Activated naive CD4-positive, alpha-beta T cell treated with anti-CD3 and anti-CD28 coated beads, Interleukin-2, amount 50 U/mL, for 24 hours (primary cell): Measurements from ENCODE around the gene DVL3.

Experiments used
- H3K27ac Mint-ChIP-seq: one replicate; pipeline ENCODE4 v1.8.0; 2021; ENCODE audit warnings: mild to moderate bottlenecking, mixed read lengths
- H3K27me3 Mint-ChIP-seq: one replicate; pipeline ENCODE4 v1.8.0; 2021; ENCODE audit warnings: mixed read lengths
- H3K36me3 Mint-ChIP-seq: one replicate; pipeline ENCODE4 v1.8.0; 2021; ENCODE audit warnings: mixed read lengths
- H3K4me1 Mint-ChIP-seq: one replicate; pipeline ENCODE4 v1.8.0; 2021; ENCODE audit warnings: mixed read lengths
- H3K4me3 Mint-ChIP-seq: one replicate; pipeline ENCODE4 v1.8.0; 2021; ENCODE audit warnings: mild to moderate bottlenecking, mixed read lengths
- H3K9me3 Mint-ChIP-seq: one replicate; pipeline ENCODE4 v1.8.0; 2021; ENCODE audit warnings: mixed read lengths

Gene DVL3

GRCh38 chr3:184168363-184169120, 13.4 kb downstream of the DVL3 start:
- no peaks in the 10 kb centered on the region for H3K4me1 Mint-ChIP-seq
- H3K36me3 Mint-ChIP-seq, result no peaks in the 10 kb centered on the region
- H3K27me3 Mint-ChIP-seq, result no peaks in the 10 kb centered on the region
- H3K27ac Mint-ChIP-seq, result no peak overlapping the region
- no peak overlapping the region for H3K4me3 Mint-ChIP-seq
- no peaks in the 10 kb centered on the region for H3K9me3 Mint-ChIP-seq

GRCh38 chr3:184169896-184170875, 15.0 kb downstream of the DVL3 start:
- H3K36me3 Mint-ChIP-seq, result no peaks in the 10 kb centered on the region
- H3K27me3 Mint-ChIP-seq, result no peaks in the 10 kb centered on the region
- H3K27ac Mint-ChIP-seq, result no peak overlapping the region
- H3K9me3 Mint-ChIP-seq, result no peaks in the 10 kb centered on the region
- H3K4me3 Mint-ChIP-seq, result no peak overlapping the region
- H3K4me1 Mint-ChIP-seq, result peaks cover under 1% of the 10 kb centered on the region

GRCh38 chr3:184171562-184171961, 16.4 kb downstream of the DVL3 start:
- H3K4me1 Mint-ChIP-seq, result peaks cover 13% of the 10 kb centered on the region
- H3K27me3 Mint-ChIP-seq, result no peaks in the 10 kb centered on the region
- no peaks in the 10 kb centered on the region for H3K9me3 Mint-ChIP-seq
- H3K36me3 Mint-ChIP-seq, result peaks cover 2% of the 10 kb centered on the region
- H3K4me3 Mint-ChIP-seq, result no peak overlapping the region
- no peak overlapping the region for H3K27ac Mint-ChIP-seq

GRCh38 chr3:184172681-184173373, 17.6 kb downstream of the DVL3 start:
- Mint-ChIP-seq H3K9me3 (no peaks in the 10 kb centered on the region), H3K36me3 (peaks cover 2% of the 10 kb centered on the region), H3K4me3 (no peak overlapping the region), H3K27ac (peak overlapping the region; percentile 6), H3K27me3 (no peaks in the 10 kb centered on the region), H3K4me1 (peaks cover 21% of the 10 kb centered on the region)

- Mint-ChIP-seq H3K4me3 (no peak overlapping the region), H3K9me3 (no peaks in the 10 kb centered on the region), H3K36me3 (peaks cover 5% of the 10 kb centered on the region), H3K4me1 (peaks cover 26% of the 10 kb centered on the region), H3K27ac (peak overlapping the region; percentile 6), H3K27me3 (no peaks in the 10 kb centered on the region)
Observed at GRCh38 chr3:184173374-184173722, 18.2 kb downstream of the DVL3 start.

- Mint-ChIP-seq H3K27me3 (no peaks in the 10 kb centered on the region), H3K27ac (peak overlapping the region; percentile 92), H3K36me3 (peaks cover 5% of the 10 kb centered on the region), H3K4me1 (peaks cover 26% of the 10 kb centered on the region), H3K9me3 (no peaks in the 10 kb centered on the region), H3K4me3 (peak overlapping the region; percentile 99)
Observed at GRCh38 chr3:184174284-184174645, 19.1 kb downstream of the DVL3 start.

GRCh38 chr3:184174646-184175492, 19.7 kb downstream of the DVL3 start, which contains the start of gene AP2M1:
TSS of gene AP2M1 (plus strand) at chr3:184174855. CDS start at chr3:184176994, 2,139 bp downstream.
- peaks cover 26% of the 10 kb centered on the region for H3K4me1 Mint-ChIP-seq
- peak within 1 kb of the TSS; percentile 99 for H3K4me3 Mint-ChIP-seq
- no peaks in the 10 kb centered on the region for H3K27me3 Mint-ChIP-seq
- H3K27ac Mint-ChIP-seq, result peak within 1 kb of the TSS; percentile 92
- peaks cover 5% of the 10 kb centered on the region for H3K36me3 Mint-ChIP-seq
- no peaks in the 10 kb centered on the region for H3K9me3 Mint-ChIP-seq

- Mint-ChIP-seq H3K4me3 (peak overlapping the region; percentile 99), H3K27me3 (no peaks in the 10 kb centered on the region), H3K4me1 (peaks cover 26% of the 10 kb centered on the region), H3K36me3 (peaks cover 5% of the 10 kb centered on the region), H3K9me3 (no peaks in the 10 kb centered on the region), H3K27ac (peak overlapping the region; percentile 86)
Observed at GRCh38 chr3:184175506-184175905, 20.3 kb downstream of the DVL3 start.

- Mint-ChIP-seq H3K9me3 (no peaks in the 10 kb centered on the region), H3K36me3 (peaks cover 5% of the 10 kb centered on the region), H3K4me1 (peaks cover 26% of the 10 kb centered on the region), H3K27ac (no peak overlapping the region), H3K27me3 (no peaks in the 10 kb centered on the region), H3K4me3 (peak overlapping the region; percentile 99)
Observed at GRCh38 chr3:184175981-184176376, 20.8 kb downstream of the DVL3 start.

GRCh38 chr3:184176377-184177330, 21.5 kb downstream of the DVL3 start:
- Mint-ChIP-seq H3K9me3 (no peaks in the 10 kb centered on the region), H3K27me3 (no peaks in the 10 kb centered on the region), H3K4me1 (peaks cover 26% of the 10 kb centered on the region), H3K27ac (no peak overlapping the region), H3K4me3 (peak overlapping the region; percentile 67), H3K36me3 (peaks cover 5% of the 10 kb centered on the region)

- Mint-ChIP-seq H3K4me1 (peaks cover 26% of the 10 kb centered on the region), H3K27ac (no peak overlapping the region), H3K4me3 (peak overlapping the region; percentile 39), H3K9me3 (no peaks in the 10 kb centered on the region), H3K36me3 (peaks cover 5% of the 10 kb centered on the region), H3K27me3 (no peaks in the 10 kb centered on the region)
Observed at GRCh38 chr3:184177331-184177731, 22.2 kb downstream of the DVL3 start.

- H3K9me3 Mint-ChIP-seq, result no peaks in the 10 kb centered on the region
- peak overlapping the region; percentile 7 for H3K4me3 Mint-ChIP-seq
- no peak overlapping the region for H3K27ac Mint-ChIP-seq
- peaks cover 26% of the 10 kb centered on the region for H3K4me1 Mint-ChIP-seq
- peaks cover 5% of the 10 kb centered on the region for H3K36me3 Mint-ChIP-seq
- no peaks in the 10 kb centered on the region for H3K27me3 Mint-ChIP-seq
Observed at GRCh38 chr3:184177767-184178306, 22.7 kb downstream of the DVL3 start.

- Mint-ChIP-seq H3K4me3 (no peak overlapping the region), H3K36me3 (peaks cover 8% of the 10 kb centered on the region), H3K27ac (no peak overlapping the region)
Observed at GRCh38 chr3:184178521-184179138, 23.5 kb downstream of the DVL3 start.

More at GRCh38 chr3:184178521-184179138, 23.5 kb downstream of the DVL3 start:
- peaks cover 26% of the 10 kb centered on the region for H3K4me1 Mint-ChIP-seq
- H3K27me3 Mint-ChIP-seq, result no peaks in the 10 kb centered on the region
- no peaks in the 10 kb centered on the region for H3K9me3 Mint-ChIP-seq
